Activated gamma-delta T cell (primary cell): ENCODE results near the gene PRKX.
"Not testable (repeated sequence)": the region's sequence is repeated elsewhere in the genome, so short reads cannot be mapped to it uniquely, and the experiment has no call there.

Experiments used
- DNase-seq: peaks from one replicate; lab custom pipeline; 2025; lab: John Stamatoyannopoulos, UW

PRKX gene

GRCh38 chrX:3653111-3653510 is 60.3 kb downstream of the PRKX start:
- no peak for DNase-seq

DNA sequence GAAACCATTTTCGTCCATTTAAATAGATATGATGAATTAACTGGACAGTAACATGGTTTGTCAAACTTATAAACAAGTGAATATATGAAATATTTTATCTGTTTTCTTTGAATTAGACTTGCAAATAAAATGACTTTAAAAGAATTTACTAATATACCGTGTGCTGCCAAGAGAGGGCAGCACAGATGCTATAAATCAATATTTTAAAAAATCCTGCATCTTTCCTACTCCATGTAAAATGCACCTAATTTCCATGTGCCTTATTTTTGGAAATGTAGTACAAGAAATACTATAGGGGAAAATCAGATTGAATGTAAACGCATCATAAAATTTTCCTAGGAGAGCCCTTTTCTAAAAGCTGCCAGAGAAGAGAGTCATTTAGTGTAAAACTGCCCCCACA is 62.2 kb downstream of the PRKX start:
- DNase-seq, result no peak

GRCh38 chrX:3648084-3648483 is 65.4 kb downstream of the PRKX start:
- no peak for DNase-seq

GRCh38 chrX:3639858-3640631 is 73.4 kb downstream of the PRKX start:
- not testable (repeated sequence) for DNase-seq

GRCh38 chrX:3639236-3639635 is 74.2 kb downstream of the PRKX start:
- no peak for DNase-seq

GRCh38 chrX:3638280-3638873 is 75.1 kb downstream of the PRKX start:
- no peak for DNase-seq

GRCh38 chrX:3636803-3637202 is 76.6 kb downstream of the PRKX start:
- DNase-seq, result no peak

GRCh38 chrX:3631196-3631595 is 82.3 kb downstream of the PRKX start:
- no peak for DNase-seq

GRCh38 chrX:3627594-3627993 is 85.9 kb downstream of the PRKX start:
- no peak for DNase-seq

DNA sequence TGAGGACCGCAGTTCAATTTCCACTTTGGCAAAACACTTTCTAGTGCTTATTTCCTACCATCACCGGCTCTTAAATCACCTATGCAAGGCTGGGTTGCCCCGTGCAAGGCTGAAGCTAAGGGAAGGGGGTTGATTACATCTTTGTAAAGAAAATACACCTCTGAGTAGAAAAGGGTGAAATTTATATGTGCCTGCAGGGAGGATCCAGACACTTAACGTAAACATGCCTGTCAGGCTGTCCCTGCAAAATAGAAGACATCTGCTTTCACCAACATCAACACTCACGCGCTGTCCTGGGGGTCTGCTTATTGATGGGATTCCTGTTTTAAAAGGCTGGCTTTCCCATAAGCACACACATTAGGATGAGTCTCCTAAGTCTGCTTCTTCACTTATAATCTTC is 92.0 kb downstream of the PRKX start:
- DNase-seq, result no peak

DNA sequence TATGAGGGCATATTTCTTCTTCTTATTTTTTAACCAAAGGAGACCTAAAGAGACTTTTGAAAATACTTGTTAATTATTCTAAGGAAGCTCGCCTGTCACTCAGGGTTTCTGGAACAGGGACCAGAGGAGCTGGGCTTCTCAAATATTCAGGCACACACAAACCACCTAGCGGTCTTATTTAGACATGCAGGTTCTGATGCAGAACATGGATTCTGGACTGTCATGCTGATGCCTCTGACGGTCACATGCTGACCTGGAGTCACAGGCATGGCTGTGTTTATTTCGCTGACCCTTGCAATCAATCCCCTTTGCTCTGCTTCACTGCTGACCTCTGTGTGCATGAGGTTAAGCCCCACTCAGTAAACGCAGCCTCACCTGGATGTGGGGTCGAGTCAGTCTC is 101.7 kb downstream of the PRKX start:
- DNase-seq, result not testable (repeated sequence)

- no peak for DNase-seq
Measured at GRCh38 chrX:3609810-3610209, 103.6 kb downstream of the PRKX start.

- no peak for DNase-seq
Measured at GRCh38 chrX:3603026-3603661, 110.3 kb downstream of the PRKX start.

GRCh38 chrX:3599802-3600430 is 113.5 kb downstream of the PRKX start:
- no peak for DNase-seq

DNA sequence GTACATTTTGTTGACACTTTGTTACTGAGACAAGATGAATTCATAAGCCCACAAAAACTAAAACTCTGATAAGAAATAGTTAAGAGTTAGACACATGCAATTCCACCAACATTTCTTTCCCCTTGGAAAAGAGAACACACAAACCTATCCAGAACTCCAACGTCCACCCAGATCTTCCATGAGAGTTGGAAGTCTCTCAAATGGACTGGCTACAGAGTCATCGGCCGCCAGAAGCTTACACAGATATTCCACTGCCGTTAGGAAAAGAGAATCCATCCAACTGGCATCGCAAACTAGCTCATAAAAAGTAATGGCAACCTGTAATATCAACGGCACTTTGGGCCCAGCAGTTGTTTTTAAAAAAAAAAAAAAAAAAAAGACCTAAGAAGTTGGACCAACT is 114.7 kb downstream of the PRKX start:
- no peak for DNase-seq

DNA sequence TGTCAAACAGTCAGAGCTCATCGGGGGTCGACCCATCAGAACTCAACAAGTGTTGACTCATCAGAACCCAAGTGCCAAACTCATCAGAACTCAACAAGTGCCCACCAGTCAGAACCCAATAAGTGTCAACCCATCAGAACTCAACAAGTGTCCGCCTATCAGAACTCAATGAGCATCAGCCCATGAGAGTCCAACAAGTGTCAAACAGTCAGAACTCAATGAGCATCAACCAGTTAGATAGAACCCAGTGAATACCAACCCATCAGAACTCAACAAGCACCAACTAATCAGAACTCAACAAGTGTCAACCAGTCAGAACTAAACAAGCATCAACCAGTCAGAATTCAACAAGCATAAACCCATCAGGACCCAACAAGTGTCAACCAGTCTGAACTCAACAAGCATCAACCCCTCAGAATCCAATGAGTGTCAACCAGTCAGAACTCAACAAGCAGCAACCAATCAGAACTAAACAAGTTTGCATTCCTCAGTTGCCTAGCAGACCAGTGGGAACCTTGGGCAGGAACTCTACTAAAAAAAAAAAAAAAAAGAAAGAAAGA is 115.3 kb downstream of the PRKX start:
- no peak for DNase-seq

DNA sequence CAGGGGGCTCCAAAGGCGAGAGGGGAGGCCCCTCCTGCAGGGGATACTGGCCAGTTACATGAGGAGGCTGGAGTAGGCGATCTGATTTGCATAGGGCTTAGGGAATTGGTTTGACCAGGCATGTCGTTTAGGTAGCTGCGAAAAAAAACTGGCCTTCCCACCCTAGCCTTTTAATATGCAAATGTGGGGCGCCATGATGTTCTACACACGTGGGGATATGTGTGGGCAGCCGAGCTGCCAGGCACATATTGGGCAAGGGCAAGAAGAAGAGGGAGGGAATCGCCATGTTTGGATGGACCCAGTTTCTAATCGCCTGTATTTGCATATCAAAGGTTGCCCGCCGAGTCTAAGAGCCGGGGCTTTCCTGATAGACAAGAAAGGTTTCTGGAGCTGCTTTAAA is 121.3 kb downstream of the PRKX start:
- no peak for DNase-seq

- DNase-seq, result no peak
Measured at GRCh38 chrX:3589474-3589873, 124.0 kb downstream of the PRKX start.

- no peak for DNase-seq
Measured at GRCh38 chrX:3585719-3586118, 127.7 kb downstream of the PRKX start.

- no peak for DNase-seq
Measured at GRCh38 chrX:3584415-3584996, 128.9 kb downstream of the PRKX start.

GRCh38 chrX:3582451-3582850 is 131.0 kb downstream of the PRKX start:
- no peak for DNase-seq

- DNase-seq, result no peak
Measured at GRCh38 chrX:3581609-3582108, 131.8 kb downstream of the PRKX start.
